Liver (tissue), 3 donors: ENCODE results near the gene SUMO1.

Experiments used
- ATF3 ChIP-seq: IDR thresholded peaks from 2 replicates; pipeline ENCODE4 v1.6.1; 2016; ENCODE audit warnings: antibody characterized with exemption
- EGR1 ChIP-seq, 2 donors: IDR thresholded peaks; 2 replicates each; pipeline ENCODE4 v1.6.1; 2016 to 2018; ENCODE audit warnings: antibody characterized with exemption in 2 of 2, low read depth in 2 of 2
- HNF4G ChIP-seq: IDR thresholded peaks from 2 replicates; pipeline ENCODE4 v1.6.1; 2016; ENCODE audit warnings: antibody characterized with exemption
- JUND ChIP-seq, 2 donors: IDR thresholded peaks; 2 replicates each; pipeline ENCODE4 v1.6.1; 2016; ENCODE audit warnings: antibody characterized with exemption in 2 of 2
- MAX ChIP-seq: IDR thresholded peaks from 2 replicates; pipeline ENCODE4 v1.6.1; 2016; ENCODE audit warnings: antibody characterized with exemption
- NR2F2 ChIP-seq: IDR thresholded peaks from 2 replicates; pipeline ENCODE4 v1.6.1; 2016; ENCODE audit warnings: antibody characterized with exemption
- SP1 ChIP-seq: IDR thresholded peaks from 2 replicates; pipeline ENCODE4 v1.6.1; 2018; ENCODE audit warnings: antibody characterized with exemption, mild to moderate bottlenecking
- TAF1 ChIP-seq: conservative IDR thresholded peaks from 2 replicates; pipeline ENCODE4 v1.6.1; 2016; ENCODE audit warnings: antibody characterized with exemption, mild to moderate bottlenecking
- YY1 ChIP-seq: IDR thresholded peaks from 2 replicates; pipeline ENCODE4 v1.6.1; 2016; ENCODE audit warnings: antibody characterized with exemption, mild to moderate bottlenecking
- ZBTB33 ChIP-seq: IDR thresholded peaks from 2 replicates; pipeline ENCODE4 v1.6.1; 2016; ENCODE audit warnings: antibody characterized with exemption
- TF ChIP-seq, protein P1 (sequence below): fragments of 150-350 bp; IDR thresholded peaks from 2 replicates; pipeline ENCODE4 v1.5.1; 2017; ENCODE audit warnings: improper control_type of control experiment, low read depth, low read length; ENCODE audit not compliant: missing input control
- TF ChIP-seq, protein P2 (sequence below): IDR thresholded peaks from 2 replicates; pipeline ENCODE4 v1.6.1; 2016; ENCODE audit warnings: antibody characterized with exemption, mild to moderate bottlenecking
- donor health status: healthy.
- donor health status: healthy.

GRCh38 chr2:202169832-202170424 is 68.5 kb downstream of the SUMO1 start:
- TF ChIP-seq, protein P1, sequence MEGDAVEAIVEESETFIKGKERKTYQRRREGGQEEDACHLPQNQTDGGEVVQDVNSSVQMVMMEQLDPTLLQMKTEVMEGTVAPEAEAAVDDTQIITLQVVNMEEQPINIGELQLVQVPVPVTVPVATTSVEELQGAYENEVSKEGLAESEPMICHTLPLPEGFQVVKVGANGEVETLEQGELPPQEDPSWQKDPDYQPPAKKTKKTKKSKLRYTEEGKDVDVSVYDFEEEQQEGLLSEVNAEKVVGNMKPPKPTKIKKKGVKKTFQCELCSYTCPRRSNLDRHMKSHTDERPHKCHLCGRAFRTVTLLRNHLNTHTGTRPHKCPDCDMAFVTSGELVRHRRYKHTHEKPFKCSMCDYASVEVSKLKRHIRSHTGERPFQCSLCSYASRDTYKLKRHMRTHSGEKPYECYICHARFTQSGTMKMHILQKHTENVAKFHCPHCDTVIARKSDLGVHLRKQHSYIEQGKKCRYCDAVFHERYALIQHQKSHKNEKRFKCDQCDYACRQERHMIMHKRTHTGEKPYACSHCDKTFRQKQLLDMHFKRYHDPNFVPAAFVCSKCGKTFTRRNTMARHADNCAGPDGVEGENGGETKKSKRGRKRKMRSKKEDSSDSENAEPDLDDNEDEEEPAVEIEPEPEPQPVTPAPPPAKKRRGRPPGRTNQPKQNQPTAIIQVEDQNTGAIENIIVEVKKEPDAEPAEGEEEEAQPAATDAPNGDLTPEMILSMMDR = no peak
- TF ChIP-seq YY1 (no peak), MAX (no peak), HNF4G (no peak), ATF3 (no peak), TAF1 (no peak), SP1 (no peak), NR2F2 (no peak), JUND (IDR thresholded peaks at IDR 0.05) (no peak), EGR1 (IDR thresholded peaks at IDR 0.05; ENCODE audit: low read depth in 2 of 2) (no peak), ZBTB33 (no peak)
- TF ChIP-seq, protein P2, sequence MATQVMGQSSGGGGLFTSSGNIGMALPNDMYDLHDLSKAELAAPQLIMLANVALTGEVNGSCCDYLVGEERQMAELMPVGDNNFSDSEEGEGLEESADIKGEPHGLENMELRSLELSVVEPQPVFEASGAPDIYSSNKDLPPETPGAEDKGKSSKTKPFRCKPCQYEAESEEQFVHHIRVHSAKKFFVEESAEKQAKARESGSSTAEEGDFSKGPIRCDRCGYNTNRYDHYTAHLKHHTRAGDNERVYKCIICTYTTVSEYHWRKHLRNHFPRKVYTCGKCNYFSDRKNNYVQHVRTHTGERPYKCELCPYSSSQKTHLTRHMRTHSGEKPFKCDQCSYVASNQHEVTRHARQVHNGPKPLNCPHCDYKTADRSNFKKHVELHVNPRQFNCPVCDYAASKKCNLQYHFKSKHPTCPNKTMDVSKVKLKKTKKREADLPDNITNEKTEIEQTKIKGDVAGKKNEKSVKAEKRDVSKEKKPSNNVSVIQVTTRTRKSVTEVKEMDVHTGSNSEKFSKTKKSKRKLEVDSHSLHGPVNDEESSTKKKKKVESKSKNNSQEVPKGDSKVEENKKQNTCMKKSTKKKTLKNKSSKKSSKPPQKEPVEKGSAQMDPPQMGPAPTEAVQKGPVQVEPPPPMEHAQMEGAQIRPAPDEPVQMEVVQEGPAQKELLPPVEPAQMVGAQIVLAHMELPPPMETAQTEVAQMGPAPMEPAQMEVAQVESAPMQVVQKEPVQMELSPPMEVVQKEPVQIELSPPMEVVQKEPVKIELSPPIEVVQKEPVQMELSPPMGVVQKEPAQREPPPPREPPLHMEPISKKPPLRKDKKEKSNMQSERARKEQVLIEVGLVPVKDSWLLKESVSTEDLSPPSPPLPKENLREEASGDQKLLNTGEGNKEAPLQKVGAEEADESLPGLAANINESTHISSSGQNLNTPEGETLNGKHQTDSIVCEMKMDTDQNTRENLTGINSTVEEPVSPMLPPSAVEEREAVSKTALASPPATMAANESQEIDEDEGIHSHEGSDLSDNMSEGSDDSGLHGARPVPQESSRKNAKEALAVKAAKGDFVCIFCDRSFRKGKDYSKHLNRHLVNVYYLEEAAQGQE = no peak
